GM12878 (cell line): Measurements from ENCODE around the gene RFXANK. TPM values are rescaled to one million over a fixed set of nuclear protein-coding genes. Genes with fewer than 3 reads are reported as not detected.

Experiments
- ATAC-seq: fragments of 200-7000 bp; cut with Tn5 transposase; 3 replicates; pipeline ENCODE4 v1.9.1; 2020; ENCODE audit warnings: mild to moderate bottlenecking, moderate library complexity
- BruUV-seq: library from RNA; stranded (reverse); fragments of 400-500 nt; replicated peaks from 2 replicates; lab custom pipeline; 2021; lab: Mats Ljungman, UMichigan
- CTCF ChIA-PET: fragments of 300-600 bp; sonication (Branson Sonifier 250); formaldehyde crosslinking; extraction: SDS; loops from one replicate; lab custom pipeline; 2021; ENCODE audit warnings: inconsistent platforms; lab: Yijun Ruan, JAX
- POLR2A ChIA-PET: fragments of 350-600 bp; formaldehyde crosslinking; extraction: SDS; loops from one replicate; lab custom pipeline; 2021; ENCODE audit warnings: inconsistent platforms; lab: Charles Lee
- RAD21 ChIA-PET: fragments of 300-600 bp; sonication (Branson Sonifier 250); formaldehyde crosslinking; loops from one replicate; lab custom pipeline; 2023; ENCODE audit warnings: antibody characterized with exemption; ENCODE audit not compliant: unreplicated experiment; lab: Charles Lee
- SMC1A ChIA-PET: fragments of 300-600 bp; sonication (Branson Sonifier 250); formaldehyde crosslinking; loops from one replicate; lab custom pipeline; 2023; ENCODE audit not compliant: unreplicated experiment, uncharacterized antibody; lab: Charles Lee
- DNase-seq: peaks from one replicate; pipeline ENCODE4 v3.0.0-alpha.2; 2011; ENCODE audit warnings: low read depth, low spot score
- FAIRE-seq: peaks from 3 replicates; lab custom pipeline; 2011; peaks lifted over from hg19 to GRCh38; lab: Jason Lieb, UNC
- H2AFZ ChIP-seq: 2 replicates; pipeline ENCODE4 v1.6.0; 2011; ENCODE audit warnings: low read depth, low read length, control low read depth; ENCODE audit not compliant: control insufficient read depth
- H3K27ac ChIP-seq: 2 replicates; pipeline ENCODE4 v1.5.1; 2011; ENCODE audit warnings: control low read depth; ENCODE audit not compliant: control insufficient read depth, insufficient read depth
- H3K27me3 ChIP-seq, 2 experiments: replicated peaks in 1 of 2; 2 replicates each; pipeline versions ENCODE4 v1.6.0 to v1.6.1; 2011; ENCODE audit warnings: low read length in 1 of 2; ENCODE audit not compliant: control insufficient read depth in 2 of 2, insufficient read depth in 2 of 2
- H3K36me3 ChIP-seq, 2 experiments: 2 replicates each; pipeline ENCODE4 v1.5.1; 2011; ENCODE audit warnings: low read length in 1 of 2; ENCODE audit not compliant: control insufficient read depth in 2 of 2, insufficient read depth in 2 of 2
- H3K4me1 ChIP-seq: 2 replicates; pipeline ENCODE4 v1.6.1; 2011; ENCODE audit warnings: mild to moderate bottlenecking, low read length, moderate library complexity, mixed read lengths; ENCODE audit not compliant: control insufficient read depth, insufficient read depth
- H3K4me2 ChIP-seq: 2 replicates; pipeline ENCODE4 v1.6.0; 2011; ENCODE audit warnings: control low read depth; ENCODE audit not compliant: control insufficient read depth, insufficient read depth
- H3K4me3 ChIP-seq: fragments of 200-600 bp; sonication (generic); 2 replicates; pipeline ENCODE4 v1.5.1; 2016
- H3K79me2 ChIP-seq: 2 replicates; pipeline ENCODE4 v1.6.0; 2011; ENCODE audit warnings: low read length; ENCODE audit not compliant: control insufficient read depth, insufficient read depth
- H3K9ac ChIP-seq: 2 replicates; pipeline ENCODE4 v1.8.0; 2011; ENCODE audit warnings: low read length, control low read depth, mixed read lengths; ENCODE audit not compliant: control insufficient read depth, insufficient read depth
- H3K9me3 ChIP-seq: replicated peaks from 3 replicates; pipeline ENCODE4 v1.5.1; 2011; ENCODE audit warnings: mild to moderate bottlenecking, low read length; ENCODE audit not compliant: control insufficient read depth, insufficient read depth
- H4K20me1 ChIP-seq: 2 replicates; pipeline ENCODE4 v1.6.0; 2011; ENCODE audit not compliant: control insufficient read depth, insufficient read depth
- HDAC2 ChIP-seq: fragments of 200-600 bp; sonication (generic); IDR thresholded peaks from 2 replicates; pipeline ENCODE4 v1.6.1; 2017
- IRF5 ChIP-seq: fragments of 450-650 bp; IDR thresholded peaks from 2 replicates; pipeline ENCODE4 v1.6.1; 2017; ENCODE audit warnings: borderline replicate concordance
- NKRF ChIP-seq: fragments of 450-650 bp; conservative IDR thresholded peaks from 2 replicates; pipeline ENCODE4 v1.6.1; 2017; ENCODE audit warnings: mild to moderate bottlenecking, moderate library complexity
- SKIL ChIP-seq: fragments of 450-650 bp; IDR thresholded peaks from 2 replicates; pipeline ENCODE4 v1.6.1; 2017; ENCODE audit warnings: mild to moderate bottlenecking, low read depth, inconsistent platforms; ENCODE audit not compliant: poor library complexity, severe bottlenecking
- ZBTB40 ChIP-seq: fragments of 450-650 bp; IDR thresholded peaks from 2 replicates; pipeline ENCODE4 v1.6.1; 2016; ENCODE audit warnings: mild to moderate bottlenecking, moderate library complexity, borderline replicate concordance
- ZSCAN29 ChIP-seq: fragments of 450-650 bp; IDR thresholded peaks from 2 replicates; pipeline ENCODE4 v1.6.1; 2017; ENCODE audit warnings: mild to moderate bottlenecking, moderate library complexity
- WGBS: methylation state at CpG from one replicate; pipeline ENCODE4 v1.1.6; 2016; ENCODE audit warnings: low lambda C conversion rate; ENCODE audit not compliant: insufficient replicate concordance, insufficient coverage; ENCODE audit errors: missing lambda C conversion rate; 5-methylcytosine and 5-hydroxymethylcytosine counted together
- in situ Hi-C: fragments of 300-500 bp; cut with MboI; formaldehyde crosslinking; loops from 9 replicates; pipeline ENCODE4 v1.14.3; 2018; ENCODE audit warnings: mixed read lengths
- intact Hi-C: fragments of 100-400 bp; cut with micrococcal nuclease; formaldehyde crosslinking; loops from one replicate; pipeline ENCODE4 v1.14.2; 2022; ENCODE audit not compliant: unreplicated experiment
- polyA plus RNA-seq, 11 experiments: library from polyadenylated mRNA; depleted of rRNA in 4 of 11; unstranded in 6 of 11; stranded (reverse) in 5 of 11; fragments of >200 nt; fragmentation: Nextera tagmentation in 4 of 11; fragmentation: Illumina TruSeq in 1 of 11; extraction: Ambion mirVana in 4 of 11; extraction: Trizol in 1 of 11; gene quantifications; 1 replicate in 1 of 11; 2 replicates in 10 of 11; pipeline versions ENCODE4 v1.2.1 to v1.2.3, GENCODE V29; 2011 to 2016; ENCODE audit warnings: inconsistent platforms in 2 of 11, missing spikeins in 2 of 11, low read depth in 1 of 11
- total RNA-seq, 4 experiments: library from RNA; depleted of rRNA in 3 of 4; stranded (reverse); fragments of >200 nt in 3 of 4; fragmentation: Illumina TruSeq in 1 of 4; extraction: Trizol in 1 of 4; gene quantifications; 2 replicates each; pipeline versions ENCODE4 v1.2.1 to v1.2.3, GENCODE V29; 2013 to 2021

The RFXANK gene
- total and polyA plus RNA-seq, 10 of the 15 experiments (the other 5 are each of a cell fraction or from before 2014, with no cell fraction given): 70.8 to 125 (median 95.7) TPM

DNA sequence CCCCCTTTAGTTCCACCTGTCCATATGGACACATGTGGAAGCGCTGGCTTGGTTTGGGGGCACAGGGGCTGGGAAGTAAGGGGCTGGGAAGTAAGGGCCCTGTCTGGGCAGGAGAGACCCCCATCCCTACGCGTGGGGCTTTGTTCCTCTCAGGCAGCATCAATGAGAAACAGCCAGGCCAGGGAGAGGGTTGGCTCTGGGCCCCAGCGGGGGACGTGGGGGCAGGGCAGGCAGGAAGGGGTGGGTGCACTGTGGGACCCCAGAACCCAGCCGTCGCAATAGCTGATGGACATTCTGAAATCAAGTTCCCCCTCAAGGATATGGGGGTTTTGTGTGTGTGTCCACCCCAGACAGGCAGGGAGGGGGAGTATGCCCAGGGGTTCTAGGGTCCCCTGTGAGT lies 20.9 kb downstream of the RFXANK start:
- Histone ChIP-seq H3K9ac (no peak overlapping the region), H2AFZ (no peak overlapping the region), H3K9me3 (0 out of 3 replicates have a peak, but pooled peaks cover 2% of the 10 kb centered on the region), H3K4me3 (no peak overlapping the region), H3K27ac (no peak overlapping the region), H3K79me2 (no peaks in the 10 kb centered on the region), H3K4me2 (no peak overlapping the region), H3K36me3 (no peaks in the 10 kb centered on the region), H3K27me3 (peaks cover 0 to 2% of the 10 kb centered on the region in 2 experiments; a peak in 1 of 4 replicates), H4K20me1 (no peaks in the 10 kb centered on the region), H3K4me1 (peaks cover 10% of the 10 kb centered on the region; the same call in 1 of the 2 replicates)
- in situ Hi-C loops: no loop called here
- POLR2A ChIA-PET: no interaction called here
- BruUV-seq: no TSS peak
- intact Hi-C loops: no loop called here
- FAIRE-seq: no peak
- TF ChIP-seq NKRF (no peak), ZBTB40 (no peak), HDAC2 (no peak), SKIL (no peak), IRF5 (no peak), ZSCAN29 (no peak)
- RAD21 ChIA-PET: no interaction called here
- DNase-seq: no peak
- SMC1A ChIA-PET: no interaction called here
- CTCF ChIA-PET: no interaction called here
- 6% methylated on average over 7 of the region's 7 CpGs for WGBS
- ATAC-seq: no peak
